Transverse colon (tissue), 4 donors: Measurements from ENCODE around the gene FBXO8. TPM values are rescaled to one million over a fixed set of nuclear protein-coding genes. Genes with fewer than 3 reads are reported as not detected.
A peak's percentile ranks its signal among the peaks of the same experiment; 100 is the strongest.

ENCODE experiments used
- DNase-seq: peaks from one replicate; pipeline ENCODE4 v3.0.0-alpha.2; 2019
- H3K27ac ChIP-seq, 4 donors: fragments of 200-600 bp; sonication (generic); 2 replicates each; pipeline ENCODE4 v1.5.1; 2016 to 2018; ENCODE audit warnings: inconsistent platforms in 4 of 4
- H3K27me3 ChIP-seq: fragments of 200-600 bp; sonication (generic); 2 replicates; pipeline ENCODE4 v1.5.1; 2017; ENCODE audit warnings: inconsistent platforms
- H3K36me3 ChIP-seq, 4 donors: fragments of 200-600 bp; sonication (generic); 2 replicates each; pipeline ENCODE4 v1.5.1; 2017 to 2019; ENCODE audit warnings: inconsistent platforms in 4 of 4
- H3K4me1 ChIP-seq, 4 donors: fragments of 200-600 bp; sonication (generic); 2 replicates each; pipeline ENCODE4 v1.5.1; 2017 to 2020; ENCODE audit warnings: inconsistent platforms in 4 of 4
- H3K4me3 ChIP-seq, 4 donors: fragments of 200-600 bp; sonication (generic); 1 replicate in 1 of 4; 2 replicates in 3 of 4; pipeline versions ENCODE4 v1.5.1 to v1.6.1; 2017 to 2019; ENCODE audit warnings: inconsistent platforms in 4 of 4
- H3K9me3 ChIP-seq, 2 donors: fragments of 200-600 bp; sonication (generic); 2 replicates each; pipeline ENCODE4 v1.5.1; 2017 to 2019; ENCODE audit warnings: inconsistent platforms in 2 of 2
- EP300 ChIP-seq: sonication (generic); formaldehyde crosslinking; IDR thresholded peaks from one replicate; pipeline ENCODE4 v1.6.1; 2017; ENCODE audit warnings: antibody characterized with exemption, low read depth
- POLR2A ChIP-seq: fragments of 450-650 bp; IDR thresholded peaks from one replicate; pipeline ENCODE4 v1.6.1; 2016; ENCODE audit warnings: antibody characterized with exemption, mild to moderate bottlenecking, moderate library complexity
- POLR2AphosphoS5 ChIP-seq, 3 donors: sonication (generic); formaldehyde crosslinking; IDR thresholded peaks; one replicate each; pipeline ENCODE4 v1.6.1; 2016; ENCODE audit warnings: antibody characterized with exemption in 3 of 3
- WGBS, 2 donors: methylation state at CpG; one replicate each; pipeline ENCODE4 v1.1.5; 2018; ENCODE audit warnings: low coverage in 1 of 2; 5-methylcytosine and 5-hydroxymethylcytosine counted together
- in situ Hi-C, 4 donors: fragments of 200-750 bp; cut with MboI; loops; one replicate each; pipeline versions ENCODE4 v1.15.0 to v1.15.1; 2017; ENCODE audit warnings: low sequenced_read_pairs in 3 of 4, low pct_ligation_motif_present in 1 of 4, low pct_unique_long_range_greater_than_20kb in 1 of 4
- intact Hi-C: fragments of 100-400 bp; cut with DNase I; formaldehyde crosslinking; loops from one replicate; pipeline ENCODE4 v1.15.1; 2023; ENCODE audit warnings: low total_unique reads
- total RNA-seq, 4 donors: library from RNA; depleted of rRNA; stranded (reverse); fragments of >200 nt; gene quantifications; one replicate each; pipeline ENCODE4 v1.1.0, GENCODE V29; 2016
- TF ChIP-seq, protein P1 (sequence below), 5 experiments: fragments of 200-600 bp in 3 of 5; fragments of 450-650 bp in 2 of 5; sonication (generic) in 3 of 5; IDR thresholded peaks; 1 replicate in 2 of 5; 2 replicates in 3 of 5; pipeline ENCODE4 v1.5.1; 2016 to 2017; ENCODE audit warnings: antibody characterized with exemption in 5 of 5, inconsistent platforms in 3 of 5, mild to moderate bottlenecking in 2 of 5, moderate library complexity in 1 of 5

The FBXO8 gene
- total RNA-seq, 4 donors from 2014 or later = 30.1 to 45.3 (median 37.1) TPM

DNA sequence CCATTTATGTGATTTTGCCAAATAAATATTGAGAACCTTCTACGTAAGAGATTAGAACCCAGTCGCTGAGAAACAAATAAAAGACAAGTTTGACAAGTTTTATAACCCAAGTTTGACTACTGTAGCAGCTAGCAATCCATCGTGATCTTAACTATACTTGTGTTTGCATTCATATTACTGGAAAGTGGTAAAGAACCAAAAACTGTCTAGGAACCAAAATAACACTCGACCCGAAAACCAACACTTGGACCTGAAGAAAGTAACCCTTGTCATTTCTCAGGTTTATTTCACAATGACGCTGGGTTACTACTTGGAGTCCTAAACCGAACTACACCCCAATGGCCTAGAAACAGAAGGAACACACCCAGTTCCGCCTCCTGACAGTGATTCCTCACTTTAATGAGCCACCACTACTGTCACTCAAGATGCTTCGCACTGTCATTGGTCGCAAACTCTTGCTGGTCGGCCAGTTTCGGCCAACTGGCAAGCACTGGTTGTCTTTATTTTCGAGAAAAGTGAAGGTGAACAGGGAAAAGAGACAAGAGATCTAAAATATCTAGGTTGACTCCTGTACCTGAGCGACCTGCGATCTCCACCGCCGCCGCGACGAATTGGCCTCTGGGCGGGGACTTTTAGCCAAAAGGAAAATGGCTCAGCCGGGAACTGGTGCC is 496 bp downstream of the FBXO8 start:
- H3K4me3 ChIP-seq = peak overlapping the region; percentile 59 to 82 (median 76)
- DNase-seq = peak; percentile 84
- intact Hi-C loops = no loop called here
- peak overlapping the region; percentile 92 to 99 (median 96) for H3K27ac ChIP-seq
- peaks cover 0 to 8% of the 10 kb centered on the region in 2 donors for H3K9me3 ChIP-seq
- H3K27me3 ChIP-seq = no peaks in the 10 kb centered on the region
- H3K36me3 ChIP-seq = no peaks in the 10 kb centered on the region
- in situ Hi-C loops = no loop called here
- H3K4me1 ChIP-seq = peaks cover 0 to 58% (median 21%) of the 10 kb centered on the region in 4 donors
- WGBS, 2 donors = 1 to 2% methylated on average over 17 to 22 of the region's 22 CpGs
- TF ChIP-seq, protein P1, sequence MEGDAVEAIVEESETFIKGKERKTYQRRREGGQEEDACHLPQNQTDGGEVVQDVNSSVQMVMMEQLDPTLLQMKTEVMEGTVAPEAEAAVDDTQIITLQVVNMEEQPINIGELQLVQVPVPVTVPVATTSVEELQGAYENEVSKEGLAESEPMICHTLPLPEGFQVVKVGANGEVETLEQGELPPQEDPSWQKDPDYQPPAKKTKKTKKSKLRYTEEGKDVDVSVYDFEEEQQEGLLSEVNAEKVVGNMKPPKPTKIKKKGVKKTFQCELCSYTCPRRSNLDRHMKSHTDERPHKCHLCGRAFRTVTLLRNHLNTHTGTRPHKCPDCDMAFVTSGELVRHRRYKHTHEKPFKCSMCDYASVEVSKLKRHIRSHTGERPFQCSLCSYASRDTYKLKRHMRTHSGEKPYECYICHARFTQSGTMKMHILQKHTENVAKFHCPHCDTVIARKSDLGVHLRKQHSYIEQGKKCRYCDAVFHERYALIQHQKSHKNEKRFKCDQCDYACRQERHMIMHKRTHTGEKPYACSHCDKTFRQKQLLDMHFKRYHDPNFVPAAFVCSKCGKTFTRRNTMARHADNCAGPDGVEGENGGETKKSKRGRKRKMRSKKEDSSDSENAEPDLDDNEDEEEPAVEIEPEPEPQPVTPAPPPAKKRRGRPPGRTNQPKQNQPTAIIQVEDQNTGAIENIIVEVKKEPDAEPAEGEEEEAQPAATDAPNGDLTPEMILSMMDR (IDR thresholded peaks at IDR 0.05) = peak in 2 of 5 experiments; percentile 3 to 11
- TF ChIP-seq EP300 (no peak), POLR2A (peak; percentile 11), POLR2AphosphoS5 (IDR thresholded peaks at IDR 0.05) (peak in 1 of 3 donors; percentile 52)

DNA sequence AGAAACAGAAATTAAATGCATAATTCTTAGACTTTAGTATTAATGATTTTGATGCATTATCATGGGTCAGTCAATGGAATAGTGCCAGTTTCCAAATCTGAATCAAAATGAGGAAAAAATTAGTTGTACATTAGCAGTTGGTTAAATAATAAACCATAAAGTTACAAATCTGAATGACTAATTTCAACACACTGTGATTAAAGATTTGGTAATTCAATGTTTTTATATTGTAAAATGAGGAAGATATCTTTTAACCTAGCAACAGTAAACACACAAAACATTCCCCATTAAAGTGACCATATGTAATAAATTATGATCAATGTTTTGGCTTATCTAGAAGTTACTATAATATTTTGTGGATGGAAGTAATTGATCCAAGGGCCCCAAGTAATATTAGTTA is 1.6 kb downstream of the FBXO8 start:
- intact Hi-C loops (no loop called here), in situ Hi-C loops (no loop called here)
- no peak overlapping the region for H3K4me3 ChIP-seq
- no peaks in the 10 kb centered on the region for H3K27me3 ChIP-seq
- DNase-seq = no peak
- H3K9me3 ChIP-seq = peaks cover 0 to 8% of the 10 kb centered on the region in 2 donors
- H3K36me3 ChIP-seq = no peaks in the 10 kb centered on the region
- TF ChIP-seq POLR2A (no peak), POLR2AphosphoS5 (IDR thresholded peaks at IDR 0.05) (no peak), EP300 (no peak)
- TF ChIP-seq, protein P1 (IDR thresholded peaks at IDR 0.05) = no peak
- H3K27ac ChIP-seq = peak overlapping the region in 2 of 4 donors; percentile 92 to 99
- H3K4me1 ChIP-seq = peaks cover 0 to 67% (median 21%) of the 10 kb centered on the region in 4 donors

DNA sequence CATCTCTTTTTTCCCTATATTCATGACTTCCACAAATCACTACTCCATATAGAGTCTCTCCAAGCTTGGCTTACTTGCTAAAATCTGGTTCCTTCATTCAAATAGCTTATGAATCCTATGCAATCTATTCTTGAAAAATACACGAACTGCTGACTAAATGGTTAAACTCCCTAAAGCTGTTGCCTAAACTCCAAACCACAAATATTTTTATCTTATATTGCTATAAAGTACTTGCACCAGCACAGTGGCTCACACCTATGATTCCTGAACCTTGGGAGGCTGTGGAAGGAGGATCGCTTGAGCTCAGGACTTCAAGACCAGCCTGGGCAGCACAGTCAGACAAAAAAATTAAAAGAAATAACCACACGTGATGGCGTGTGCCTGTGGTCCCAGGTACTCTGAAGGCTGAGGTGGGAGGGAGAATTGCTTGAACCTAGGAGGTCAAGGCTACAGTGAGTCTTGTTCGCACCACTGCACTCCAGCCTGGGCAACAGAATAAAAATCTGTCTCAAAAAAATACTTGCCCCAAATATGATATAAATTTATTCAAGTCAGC is 2.2 kb downstream of the FBXO8 start:
- Histone ChIP-seq H3K4me1 (peaks cover 0 to 64% (median 21%) of the 10 kb centered on the region in 4 donors), H3K4me3 (no peak overlapping the region)

More for the DNA sequence above, 2.2 kb downstream of the FBXO8 start:
- in situ Hi-C loops (no loop called here), intact Hi-C loops (no loop called here)
- no peaks in the 10 kb centered on the region for H3K27me3 ChIP-seq
- H3K27ac ChIP-seq = no peak overlapping the region
- peaks cover 0 to 8% of the 10 kb centered on the region in 2 donors for H3K9me3 ChIP-seq
- WGBS, 2 donors = 83 to 89% methylated on average over 4 to 5 of the region's 5 CpGs
- TF ChIP-seq, protein P1 (IDR thresholded peaks at IDR 0.05) = no peak
- TF ChIP-seq POLR2AphosphoS5 (IDR thresholded peaks at IDR 0.05) (no peak), EP300 (no peak), POLR2A (no peak)
- no peak for DNase-seq
- no peaks in the 10 kb centered on the region for H3K36me3 ChIP-seq
